Bone marrow (tissue), 2 donors: Measurements from ENCODE around the gene LRRK1.
A peak's percentile ranks its signal among the peaks of the same experiment; 100 is the strongest.

Experiments used
- DNase-seq, 2 donors: peaks; one replicate each; lab custom pipeline; 2025; lab: John Stamatoyannopoulos, UW

LRRK1 gene

DNA sequence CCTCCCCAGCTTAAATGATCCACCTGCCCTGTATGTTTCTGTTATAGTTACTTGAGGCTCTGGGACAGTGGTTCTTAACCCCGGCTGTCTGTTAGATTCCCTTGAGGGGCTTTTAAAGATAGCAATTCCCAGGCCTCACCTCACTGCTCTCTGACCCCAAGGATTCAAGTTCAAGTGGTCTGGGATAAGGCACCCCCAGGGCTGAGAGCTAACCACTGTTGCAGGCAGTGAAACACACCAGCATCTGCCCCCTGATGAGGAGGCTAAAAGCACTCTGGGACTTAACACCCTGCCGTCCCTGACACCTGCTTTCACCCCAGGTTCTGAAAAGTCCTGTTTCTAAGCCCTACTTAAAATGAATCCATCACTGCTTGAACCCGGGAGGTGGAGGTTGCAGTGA lies 103.7 kb downstream of the LRRK1 start:
- DNase-seq, result no peak

GRCh38 chr15:101023501-101024072 lies 104.4 kb downstream of the LRRK1 start:
- no peak for DNase-seq

DNA sequence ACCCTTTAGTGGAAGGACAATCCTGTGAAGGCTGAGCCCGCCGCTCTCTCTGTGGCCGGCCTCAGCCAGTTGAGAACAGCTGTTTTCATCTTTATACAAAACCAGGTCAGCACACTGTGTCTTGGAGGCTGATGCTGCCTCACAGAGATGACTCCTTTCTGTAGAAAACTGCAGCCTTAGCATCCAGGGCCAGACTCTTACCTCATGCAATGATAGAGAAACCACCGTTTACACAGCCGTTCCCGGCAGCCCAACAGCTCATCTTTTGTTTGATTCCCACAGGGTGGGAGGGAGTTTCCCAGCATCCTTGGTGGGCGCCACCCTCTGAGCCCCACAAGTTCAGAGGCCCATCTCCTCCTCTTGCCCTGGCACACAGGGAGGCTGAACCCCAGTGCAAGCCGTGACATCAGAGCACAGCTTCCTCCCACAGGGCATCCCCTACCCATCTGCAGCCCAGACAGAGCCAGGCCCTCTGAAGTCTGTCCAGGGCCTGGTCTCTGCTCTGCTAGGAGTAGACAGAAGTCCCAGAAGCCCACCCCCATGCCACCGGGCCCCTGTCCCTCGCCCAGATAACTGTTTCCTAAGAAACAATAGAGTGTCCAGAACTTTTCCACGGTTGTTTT lies 105.0 kb downstream of the LRRK1 start:
- DNase-seq, result no peak

- DNase-seq, result no peak
Measured at GRCh38 chr15:101024706-101025500, 105.7 kb downstream of the LRRK1 start.

DNA sequence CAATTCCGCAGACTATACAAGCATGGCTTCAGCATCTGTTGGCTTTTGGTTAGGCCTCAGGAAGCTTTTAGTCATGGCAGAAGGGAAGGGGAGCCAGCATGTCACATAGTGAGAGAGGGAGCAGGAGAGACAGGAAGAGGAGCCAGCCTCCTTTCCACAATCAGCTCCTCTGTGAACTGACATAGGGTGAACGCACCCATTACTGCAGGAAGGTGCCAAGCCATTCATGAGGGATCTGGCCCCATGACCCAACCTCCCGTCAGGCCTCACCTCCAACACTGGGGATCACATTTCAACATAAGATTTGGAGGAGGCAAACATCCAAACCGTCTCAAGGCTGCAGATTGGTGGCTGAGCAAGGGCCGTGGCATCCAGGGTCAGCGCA lies 106.3 kb downstream of the LRRK1 start:
- no peak for DNase-seq

GRCh38 chr15:101025896-101026631 lies 106.9 kb downstream of the LRRK1 start:
- no peak for DNase-seq

- DNase-seq, result no peak
Measured at GRCh38 chr15:101026656-101027272, 107.6 kb downstream of the LRRK1 start.

GRCh38 chr15:101027273-101027901 lies 108.2 kb downstream of the LRRK1 start:
- no peak for DNase-seq

- DNase-seq, result no peak
Measured at GRCh38 chr15:101027920-101028319, 108.8 kb downstream of the LRRK1 start.

DNA sequence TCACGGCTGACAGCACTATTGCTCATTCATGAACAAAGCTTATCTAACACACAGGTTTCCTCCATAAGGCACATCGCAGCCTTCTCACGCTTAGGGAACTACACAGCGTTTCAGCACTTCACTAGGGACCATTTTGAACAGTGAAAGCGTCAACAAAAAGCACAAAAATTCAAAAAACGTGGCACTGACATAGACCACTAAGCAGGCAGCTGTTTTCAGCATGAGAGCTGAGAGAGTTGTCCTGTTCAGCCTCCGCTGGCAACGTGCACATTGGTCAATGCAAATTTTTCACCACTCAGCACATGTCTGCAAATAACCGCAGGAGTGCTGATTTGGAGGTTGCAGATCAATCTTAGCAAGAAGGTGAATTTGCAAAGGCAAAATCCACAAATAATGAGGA lies 109.2 kb downstream of the LRRK1 start:
- DNase-seq, result no peak

GRCh38 chr15:101028772-101029438 lies 109.7 kb downstream of the LRRK1 start:
- no peak for DNase-seq

GRCh38 chr15:101029971-101030661 lies 111.0 kb downstream of the LRRK1 start:
- DNase-seq, result no peak

DNA sequence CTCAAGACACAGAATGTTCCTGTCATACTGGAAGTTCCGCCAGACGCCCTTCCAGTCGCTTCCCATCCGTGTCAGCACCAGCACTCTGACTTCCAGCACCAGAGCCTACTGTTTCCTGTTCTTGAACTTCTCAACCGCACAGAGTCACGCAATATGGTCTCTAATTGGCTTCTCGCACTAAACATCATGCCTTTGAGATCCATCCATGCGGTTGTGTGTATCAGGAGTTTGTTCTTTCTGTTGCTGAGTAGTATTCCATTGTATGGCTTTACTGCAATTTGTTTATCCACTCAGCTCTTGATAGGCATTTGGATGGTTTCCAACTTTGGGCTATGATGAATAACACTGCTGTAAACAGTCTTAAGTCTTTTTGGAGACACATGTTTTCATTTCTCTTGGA lies 112.1 kb downstream of the LRRK1 start:
- DNase-seq, result no peak

- DNase-seq, result no peak
Measured at GRCh38 chr15:101033801-101034200, 114.6 kb downstream of the LRRK1 start.

GRCh38 chr15:101035611-101036010 lies 116.5 kb downstream of the LRRK1 start:
- peak in 1 of 2 donors; percentile 61 for DNase-seq

DNA sequence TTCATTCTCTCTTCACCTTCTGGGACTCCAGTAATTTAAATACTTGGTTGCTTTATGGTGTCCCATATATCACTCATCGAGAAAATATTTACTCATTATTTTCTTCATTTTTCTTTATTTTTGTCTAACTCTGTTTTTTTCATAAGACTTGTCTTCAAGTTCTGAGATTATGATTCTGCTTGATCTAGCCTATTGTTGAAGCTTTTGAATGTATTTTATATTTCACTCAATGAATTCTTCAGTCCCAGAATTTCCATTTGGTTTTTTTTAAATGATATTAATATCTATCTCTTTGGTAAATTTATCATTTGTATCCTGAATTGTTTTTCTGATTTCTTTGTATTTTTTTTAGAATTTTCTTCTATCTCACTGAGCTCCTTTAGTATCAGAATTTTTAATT lies 117.0 kb downstream of the LRRK1 start:
- DNase-seq, result no peak

GRCh38 chr15:101037090-101037830 lies 118.1 kb downstream of the LRRK1 start:
- DNase-seq, result no peak

DNA sequence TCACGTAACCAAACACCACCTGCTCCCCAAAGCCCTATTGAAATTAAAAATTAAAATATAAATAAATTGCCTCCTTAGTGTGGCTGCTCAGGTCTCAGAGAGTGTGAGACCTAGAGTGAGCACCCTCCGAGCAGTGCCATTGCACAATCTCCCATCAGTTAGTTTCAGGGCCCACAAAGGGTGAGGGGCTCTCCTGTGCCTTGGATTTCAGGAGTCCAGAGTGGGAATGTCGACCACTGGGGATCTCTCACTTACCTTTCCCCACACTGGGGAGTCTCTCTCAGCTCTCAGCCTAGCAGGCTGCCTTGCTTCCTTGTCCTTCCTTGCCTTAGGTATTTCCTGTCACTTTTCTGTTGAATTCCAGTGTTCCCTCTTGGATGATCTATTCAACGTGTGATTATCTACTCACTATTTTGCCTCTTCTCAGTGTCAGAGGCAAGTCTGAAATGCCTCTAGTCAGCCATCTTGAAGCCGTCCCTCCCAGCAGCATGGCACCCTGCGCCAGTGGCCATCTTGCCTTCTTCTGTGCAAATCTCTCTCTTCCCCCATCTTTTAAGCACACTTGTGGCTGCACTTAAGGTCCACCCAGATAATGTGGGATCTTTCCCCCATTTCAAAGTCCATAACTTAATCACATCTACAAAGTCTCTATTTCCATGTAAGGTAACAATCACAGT lies 119.3 kb downstream of the LRRK1 start:
- DNase-seq, result no peak

DNA sequence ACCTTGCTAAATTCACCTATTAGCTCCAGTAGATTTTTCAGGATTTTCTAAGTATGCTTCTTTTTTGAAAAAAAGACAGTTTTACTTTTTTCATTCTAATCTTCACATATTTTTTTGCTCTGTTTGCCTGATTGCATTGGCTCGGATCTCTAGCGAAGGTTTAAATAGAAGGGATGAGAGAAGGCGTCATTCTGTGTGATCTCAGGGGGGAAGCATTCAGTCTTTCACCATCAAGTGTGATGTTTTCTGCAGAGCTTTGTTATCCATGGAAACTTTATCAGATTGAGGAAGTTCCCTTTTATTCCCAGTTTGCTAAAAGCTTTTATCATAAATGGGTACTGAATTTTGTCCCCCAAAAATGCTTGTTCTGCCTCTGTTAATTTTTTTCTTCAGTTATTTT lies 120.3 kb downstream of the LRRK1 start:
- no peak for DNase-seq
